ENCODE results near the gene RAB4B.
"Not testable (repeated sequence)": the region's sequence is repeated elsewhere in the genome, so short reads cannot be mapped to it uniquely, and the experiment has no call there.

Gene RAB4B

DNA sequence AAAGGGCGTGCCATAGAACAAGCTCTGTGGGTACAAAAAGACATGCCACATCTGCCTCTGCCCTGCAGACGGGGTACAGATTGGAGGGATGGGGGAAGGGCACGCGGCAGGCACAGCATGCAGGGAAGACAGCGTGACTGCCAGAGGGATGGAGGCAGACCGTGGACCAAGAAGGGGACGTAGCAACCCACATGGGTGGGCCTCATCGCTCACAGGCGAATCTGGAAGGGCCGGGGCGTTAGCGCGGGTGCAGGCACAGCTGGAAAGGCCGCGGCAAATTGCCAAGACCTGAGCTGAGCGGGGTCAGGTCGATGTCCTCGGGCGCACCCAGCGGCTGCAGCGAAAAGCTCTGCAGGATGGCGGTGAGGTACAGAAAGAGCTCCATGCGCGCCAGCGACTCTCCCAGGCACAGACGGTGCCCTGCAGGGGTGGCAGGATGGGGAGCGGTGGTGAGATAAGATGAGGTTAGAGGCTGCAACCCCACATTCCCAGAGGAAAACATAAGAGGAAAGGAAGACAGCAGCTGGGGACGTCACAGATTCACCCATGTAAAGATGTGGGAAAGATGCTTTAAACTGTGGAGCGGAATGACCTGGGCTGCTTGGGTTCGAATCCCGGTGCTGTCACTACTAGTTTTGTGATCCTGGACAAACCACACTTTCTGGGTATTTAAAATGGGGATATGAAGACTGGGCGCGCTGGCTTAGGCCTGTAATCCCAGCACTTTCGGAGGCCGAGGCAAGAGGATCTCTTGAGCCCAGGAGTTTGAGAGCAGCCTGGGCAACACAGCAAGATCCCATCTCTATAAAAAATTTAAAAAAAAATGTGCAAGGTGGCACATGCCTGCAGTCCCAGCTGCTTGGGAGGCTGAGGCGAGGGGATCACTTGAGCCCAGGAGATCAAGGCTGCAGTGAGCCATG is 40.7 kb downstream of the RAB4B start:
- TF ChIP-seq POLR2AphosphoS5 (IDR thresholded peaks at IDR 0.05; ENCODE audit: low read depth) = 0 out of 2 replicates have a peak, but pooled peaks have one; percentile 21
- H3K27me3 ChIP-seq (ENCODE audit: insufficient read depth, poor library complexity, severe bottlenecking) = not testable (repeated sequence)
- H3K27ac ChIP-seq (replicated peaks) = peak overlapping the region; percentile 26; the same call in 1 of the 2 replicates
- peak overlapping the region; percentile 30 for H3K4me3 ChIP-seq (replicated peaks; ENCODE audit: insufficient read depth, low read length)
- DNase-seq (ENCODE audit: low read depth in 1 of 2, low spot score in 1 of 2) = peak in 1 of 2 experiments; percentile 75

DNA sequence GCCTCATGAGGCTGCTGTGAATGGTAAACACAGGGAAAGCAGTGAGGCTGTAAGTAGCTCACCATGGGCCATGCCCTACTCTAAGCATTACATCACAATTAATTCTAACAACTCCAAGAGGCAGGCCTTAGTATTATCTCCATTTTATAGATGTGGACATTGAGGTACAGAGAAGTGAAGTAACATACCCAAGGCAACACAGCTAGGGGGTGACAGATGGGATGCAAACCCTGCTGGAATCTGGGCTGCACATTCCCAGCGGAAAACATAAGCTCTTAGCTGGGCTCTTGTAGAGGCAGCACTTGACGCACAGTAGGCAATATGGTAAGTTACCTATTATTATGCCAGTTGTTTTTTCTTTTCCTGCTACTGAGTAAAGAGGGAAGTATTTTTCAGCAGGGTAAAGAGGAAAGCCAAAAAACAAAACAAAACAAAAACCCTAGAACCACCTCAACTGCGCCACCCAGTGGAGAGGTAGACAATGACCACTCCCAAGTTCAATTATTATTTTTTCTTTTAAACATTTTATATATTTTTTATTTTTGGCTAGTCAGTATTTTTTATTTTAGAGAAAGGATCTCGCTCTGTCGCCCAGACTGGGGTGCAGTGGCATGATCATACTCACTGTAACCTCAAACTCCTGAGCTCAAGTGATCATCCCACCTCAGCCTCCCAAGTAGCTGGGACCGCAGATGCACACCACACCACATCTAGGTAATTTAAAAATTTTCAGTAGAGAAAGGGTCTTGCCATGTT is 41.6 kb downstream of the RAB4B start:
- DNase-seq (ENCODE audit: low read depth in 1 of 2, low spot score in 1 of 2) = peak in 1 of 2 experiments; percentile 68
- H3K27me3 ChIP-seq (ENCODE audit: insufficient read depth, poor library complexity, severe bottlenecking); H3K4me3 ChIP-seq (replicated peaks; ENCODE audit: insufficient read depth, low read length): not testable (repeated sequence)
- H3K27ac ChIP-seq (replicated peaks) = peak overlapping the region; percentile 26
- TF ChIP-seq, protein P1, sequence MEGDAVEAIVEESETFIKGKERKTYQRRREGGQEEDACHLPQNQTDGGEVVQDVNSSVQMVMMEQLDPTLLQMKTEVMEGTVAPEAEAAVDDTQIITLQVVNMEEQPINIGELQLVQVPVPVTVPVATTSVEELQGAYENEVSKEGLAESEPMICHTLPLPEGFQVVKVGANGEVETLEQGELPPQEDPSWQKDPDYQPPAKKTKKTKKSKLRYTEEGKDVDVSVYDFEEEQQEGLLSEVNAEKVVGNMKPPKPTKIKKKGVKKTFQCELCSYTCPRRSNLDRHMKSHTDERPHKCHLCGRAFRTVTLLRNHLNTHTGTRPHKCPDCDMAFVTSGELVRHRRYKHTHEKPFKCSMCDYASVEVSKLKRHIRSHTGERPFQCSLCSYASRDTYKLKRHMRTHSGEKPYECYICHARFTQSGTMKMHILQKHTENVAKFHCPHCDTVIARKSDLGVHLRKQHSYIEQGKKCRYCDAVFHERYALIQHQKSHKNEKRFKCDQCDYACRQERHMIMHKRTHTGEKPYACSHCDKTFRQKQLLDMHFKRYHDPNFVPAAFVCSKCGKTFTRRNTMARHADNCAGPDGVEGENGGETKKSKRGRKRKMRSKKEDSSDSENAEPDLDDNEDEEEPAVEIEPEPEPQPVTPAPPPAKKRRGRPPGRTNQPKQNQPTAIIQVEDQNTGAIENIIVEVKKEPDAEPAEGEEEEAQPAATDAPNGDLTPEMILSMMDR (IDR thresholded peaks at IDR 0.05; ENCODE audit: insufficient read depth, low read length) = peak; percentile 43

DNA sequence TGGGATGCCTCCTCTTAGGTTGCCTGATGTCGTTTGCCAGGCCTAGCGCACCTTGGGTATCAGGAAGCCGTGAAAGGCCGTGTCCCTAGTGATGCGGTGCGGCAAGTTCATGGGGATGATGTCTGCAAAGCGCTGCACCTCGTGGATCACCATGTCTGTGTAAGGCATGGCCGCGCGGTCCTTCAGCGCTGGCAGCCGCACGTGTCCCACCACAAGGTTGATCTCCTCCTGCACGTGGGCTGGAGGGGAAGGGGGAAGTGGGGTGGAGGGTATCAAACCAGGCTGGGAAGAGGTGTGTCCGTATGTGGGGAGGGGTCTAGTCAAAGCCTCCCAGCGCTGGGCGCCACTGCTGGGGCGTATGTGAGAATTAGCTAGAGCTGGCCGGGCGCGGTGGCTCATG is 44.1 kb downstream of the RAB4B start:
- H3K4me3 ChIP-seq (replicated peaks; ENCODE audit: insufficient read depth, low read length) = no peak overlapping the region
- TF ChIP-seq, protein P2, sequence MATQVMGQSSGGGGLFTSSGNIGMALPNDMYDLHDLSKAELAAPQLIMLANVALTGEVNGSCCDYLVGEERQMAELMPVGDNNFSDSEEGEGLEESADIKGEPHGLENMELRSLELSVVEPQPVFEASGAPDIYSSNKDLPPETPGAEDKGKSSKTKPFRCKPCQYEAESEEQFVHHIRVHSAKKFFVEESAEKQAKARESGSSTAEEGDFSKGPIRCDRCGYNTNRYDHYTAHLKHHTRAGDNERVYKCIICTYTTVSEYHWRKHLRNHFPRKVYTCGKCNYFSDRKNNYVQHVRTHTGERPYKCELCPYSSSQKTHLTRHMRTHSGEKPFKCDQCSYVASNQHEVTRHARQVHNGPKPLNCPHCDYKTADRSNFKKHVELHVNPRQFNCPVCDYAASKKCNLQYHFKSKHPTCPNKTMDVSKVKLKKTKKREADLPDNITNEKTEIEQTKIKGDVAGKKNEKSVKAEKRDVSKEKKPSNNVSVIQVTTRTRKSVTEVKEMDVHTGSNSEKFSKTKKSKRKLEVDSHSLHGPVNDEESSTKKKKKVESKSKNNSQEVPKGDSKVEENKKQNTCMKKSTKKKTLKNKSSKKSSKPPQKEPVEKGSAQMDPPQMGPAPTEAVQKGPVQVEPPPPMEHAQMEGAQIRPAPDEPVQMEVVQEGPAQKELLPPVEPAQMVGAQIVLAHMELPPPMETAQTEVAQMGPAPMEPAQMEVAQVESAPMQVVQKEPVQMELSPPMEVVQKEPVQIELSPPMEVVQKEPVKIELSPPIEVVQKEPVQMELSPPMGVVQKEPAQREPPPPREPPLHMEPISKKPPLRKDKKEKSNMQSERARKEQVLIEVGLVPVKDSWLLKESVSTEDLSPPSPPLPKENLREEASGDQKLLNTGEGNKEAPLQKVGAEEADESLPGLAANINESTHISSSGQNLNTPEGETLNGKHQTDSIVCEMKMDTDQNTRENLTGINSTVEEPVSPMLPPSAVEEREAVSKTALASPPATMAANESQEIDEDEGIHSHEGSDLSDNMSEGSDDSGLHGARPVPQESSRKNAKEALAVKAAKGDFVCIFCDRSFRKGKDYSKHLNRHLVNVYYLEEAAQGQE (IDR thresholded peaks at IDR 0.05; ENCODE audit: insufficient replicate concordance, low read depth) = no peak
- TF ChIP-seq GABPA (IDR thresholded peaks at IDR 0.05; ENCODE audit: low read depth) (no peak), SPI1 (IDR thresholded peaks at IDR 0.05; ENCODE audit: borderline replicate concordance, low read depth) (no peak), POLR2AphosphoS5 (IDR thresholded peaks at IDR 0.05; ENCODE audit: low read depth) (no peak)
- TF ChIP-seq, protein P1 (IDR thresholded peaks at IDR 0.05; ENCODE audit: insufficient read depth, low read length) = no peak
- no peak for DNase-seq (ENCODE audit: low read depth in 1 of 2, low spot score in 1 of 2)
- no peaks in the 10 kb centered on the region for H3K27me3 ChIP-seq (ENCODE audit: insufficient read depth, poor library complexity, severe bottlenecking)
- peak overlapping the region; percentile 86 for H3K27ac ChIP-seq (replicated peaks)

DNA sequence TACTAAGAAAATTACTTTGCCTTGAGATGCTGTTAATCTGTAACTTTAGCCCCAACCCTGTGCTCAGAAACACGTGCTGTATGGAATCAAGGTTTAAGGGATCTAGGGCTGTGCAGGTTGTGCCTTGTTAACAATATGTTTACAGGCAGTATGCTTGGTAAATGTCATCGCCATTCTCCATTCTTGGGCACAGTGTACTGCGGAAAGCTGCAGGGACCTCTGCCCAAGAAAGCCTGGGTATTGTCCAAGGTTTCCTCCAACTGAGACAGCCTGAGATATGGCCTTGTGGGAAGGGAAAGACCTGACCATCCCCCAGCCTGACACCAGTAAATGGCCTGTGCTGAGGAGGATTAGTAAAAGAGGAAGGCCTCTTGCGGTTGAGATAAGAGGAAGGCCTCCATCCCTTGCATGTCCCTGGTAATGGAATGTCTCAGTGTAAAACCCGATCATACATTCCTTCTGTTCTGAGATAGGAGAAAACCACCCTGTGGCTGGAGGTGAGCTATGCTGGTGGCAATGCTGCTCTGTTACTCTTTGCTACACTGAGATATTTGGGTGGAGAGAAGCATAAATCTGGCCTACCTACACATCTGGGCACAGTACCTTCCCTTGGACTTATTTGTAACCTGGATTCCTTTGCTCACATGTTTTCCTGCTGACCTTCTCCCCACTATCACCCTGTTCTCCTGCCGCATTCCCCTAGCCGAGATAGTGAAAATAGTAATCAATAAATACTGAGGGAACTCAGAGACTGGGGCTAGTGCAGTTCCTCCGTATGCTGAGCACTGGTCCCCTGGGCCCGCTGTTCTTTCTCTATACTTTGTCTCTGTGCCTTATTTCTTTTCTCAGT is 44.9 kb downstream of the RAB4B start:
- peak; percentile 67 to 93 for DNase-seq (ENCODE audit: low read depth in 1 of 2, low spot score in 1 of 2)
- H3K27ac ChIP-seq (replicated peaks) = peak overlapping the region; percentile 86

DNA sequence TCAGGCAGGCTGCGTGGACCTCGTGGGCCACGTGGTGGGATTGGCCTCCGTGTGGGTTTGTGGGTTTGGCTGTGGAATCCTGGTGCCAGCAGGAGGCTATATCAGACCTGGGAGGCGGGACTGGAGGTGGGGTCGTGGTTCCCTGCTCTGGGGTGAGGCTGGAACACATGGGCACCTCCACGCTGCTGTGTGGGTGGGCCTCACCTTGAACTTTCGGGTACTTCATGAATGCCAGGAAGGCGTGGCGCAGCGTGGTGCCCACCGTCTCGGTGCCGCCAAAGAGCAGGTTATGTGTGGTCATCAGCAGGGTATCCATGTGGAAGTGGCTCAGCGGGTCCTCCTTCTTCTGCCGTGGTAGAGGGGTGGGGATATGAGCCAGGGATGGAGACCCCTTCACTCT is 46.9 kb downstream of the RAB4B start:
- DNase-seq (ENCODE audit: low read depth in 1 of 2, low spot score in 1 of 2); H3K4me3 ChIP-seq (replicated peaks; ENCODE audit: insufficient read depth, low read length); H3K27me3 ChIP-seq (ENCODE audit: insufficient read depth, poor library complexity, severe bottlenecking): not testable (repeated sequence)
- H3K27ac ChIP-seq (replicated peaks) = peak overlapping the region; percentile 86

More for the DNA sequence above, 44.9 kb downstream of the RAB4B start:
- TF ChIP-seq SPI1 (IDR thresholded peaks at IDR 0.05; ENCODE audit: borderline replicate concordance, low read depth) (peak; percentile 99), POLR2AphosphoS5 (IDR thresholded peaks at IDR 0.05; ENCODE audit: low read depth) (peak; percentile 63)
- H3K4me3 ChIP-seq (replicated peaks; ENCODE audit: insufficient read depth, low read length); H3K27me3 ChIP-seq (ENCODE audit: insufficient read depth, poor library complexity, severe bottlenecking): not testable (repeated sequence)

DNA sequence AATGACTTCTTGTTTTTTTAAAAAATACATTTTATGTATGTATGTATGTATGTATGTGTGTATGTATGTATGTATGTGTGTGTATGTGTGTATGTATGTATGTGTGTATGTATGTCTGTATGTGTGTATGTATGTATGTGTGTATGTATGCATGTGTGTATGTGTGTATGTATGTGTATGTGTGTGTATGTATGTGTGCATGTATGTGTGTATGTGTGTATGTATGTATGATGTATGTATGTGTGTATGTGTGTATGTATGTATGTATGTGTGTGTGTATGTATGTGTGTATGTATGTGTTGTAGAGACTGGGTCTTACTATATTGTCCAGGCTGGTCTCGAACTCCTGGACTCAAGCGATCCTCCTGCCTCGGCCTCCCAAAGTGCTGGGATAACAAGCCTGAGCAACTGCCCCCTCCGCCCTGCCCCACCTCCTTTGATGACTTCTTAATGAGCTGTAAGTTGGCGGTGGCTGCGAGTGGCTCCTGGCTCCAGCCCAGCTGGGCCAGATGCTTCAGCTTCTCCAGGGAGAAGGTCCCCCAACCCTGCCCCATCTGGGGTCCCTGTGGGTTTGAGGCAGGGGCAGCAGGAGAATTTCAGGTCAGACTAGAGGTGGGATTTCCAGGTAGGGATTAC is 47.5 kb downstream of the RAB4B start:
- DNase-seq (ENCODE audit: low read depth in 1 of 2, low spot score in 1 of 2); H3K27me3 ChIP-seq (ENCODE audit: insufficient read depth, poor library complexity, severe bottlenecking); H3K4me3 ChIP-seq (replicated peaks; ENCODE audit: insufficient read depth, low read length); H3K27ac ChIP-seq (replicated peaks): not testable (repeated sequence)

DNA sequence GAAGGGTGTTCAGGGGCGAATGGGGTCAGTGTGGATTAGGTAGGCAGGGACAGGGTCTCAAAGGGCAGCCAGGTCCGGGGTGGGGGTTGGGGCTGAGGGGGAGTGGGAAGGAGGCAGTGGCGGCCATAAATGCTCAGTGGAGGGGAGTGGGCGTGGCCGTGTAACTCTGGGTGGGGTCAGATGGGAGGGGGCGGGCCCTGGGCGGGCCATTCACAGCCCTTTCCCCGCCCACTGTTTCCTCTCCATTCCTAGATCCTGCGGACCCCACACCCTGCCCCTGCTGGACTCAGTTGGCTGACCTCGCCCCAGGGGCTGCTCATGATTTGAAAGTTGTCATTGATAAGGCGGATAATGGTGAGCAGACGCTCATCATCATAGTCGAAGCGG is 48.3 kb downstream of the RAB4B start:
- H3K4me3 ChIP-seq (replicated peaks; ENCODE audit: insufficient read depth, low read length); H3K27me3 ChIP-seq (ENCODE audit: insufficient read depth, poor library complexity, severe bottlenecking); DNase-seq (ENCODE audit: low read depth in 1 of 2, low spot score in 1 of 2): not testable (repeated sequence)
- 0 out of 2 replicates have a peak overlapping the region, but pooled peaks have one; percentile 35 for H3K27ac ChIP-seq (replicated peaks)

Data from HL-60 (cell line).